H1 (cell line): ENCODE measurements around the gene GPR42. TPM values are rescaled to one million over a fixed set of nuclear protein-coding genes. Genes with fewer than 3 reads are reported as not detected.

Experiments used
- CTCF ChIA-PET: fragments of 300-600 bp; sonication (Branson Sonifier 250); formaldehyde crosslinking; loops from one replicate; lab custom pipeline; 2021; ENCODE audit not compliant: partially characterized antibody; lab: Charles Lee
- POLR2A ChIA-PET: fragments of 300-600 bp; sonication (Branson Sonifier 250); formaldehyde crosslinking; loops from one replicate; lab custom pipeline; 2021; ENCODE audit warnings: inconsistent platforms; ENCODE audit not compliant: partially characterized antibody; lab: Charles Lee
- DNase-seq, 2 experiments: peaks; one replicate each; pipeline versions ENCODE4 v3.0.0 to v3.0.0-alpha.2; 2010 to 2022; ENCODE audit warnings: low spot score in 2 of 2, low read depth in 1 of 2, mixed read lengths in 1 of 2
- FAIRE-seq: peaks from 2 replicates; lab custom pipeline; 2011; peaks lifted over from hg19 to GRCh38; lab: Jason Lieb, UNC
- H2AFZ ChIP-seq: 2 replicates; pipeline ENCODE4 v1.8.1; 2012; ENCODE audit warnings: low read length, inconsistent platforms
- H2AK5ac ChIP-seq: 2 replicates; pipeline ENCODE4 v1.6.1; 2013; ENCODE audit warnings: low read depth, low read length
- H2BK120ac ChIP-seq: replicated peaks from 2 replicates; pipeline ENCODE3; 2013; ENCODE audit warnings: low read depth, low read length, inconsistent platforms
- H2BK12ac ChIP-seq: 2 replicates; pipeline ENCODE4 v1.6.1; 2013; ENCODE audit warnings: low read depth, low read length
- H2BK15ac ChIP-seq: 2 replicates; pipeline ENCODE4 v1.6.1; 2013; ENCODE audit warnings: low read length
- H2BK20ac ChIP-seq: 2 replicates; pipeline ENCODE4 v1.6.1; 2013; ENCODE audit warnings: low read length
- H2BK5ac ChIP-seq: 2 replicates; pipeline ENCODE4 v1.6.1; 2013; ENCODE audit warnings: low read depth, low read length
- H3K14ac ChIP-seq: 2 replicates; pipeline ENCODE4 v1.6.1; 2013; ENCODE audit warnings: inconsistent platforms; ENCODE audit not compliant: insufficient read length
- H3K18ac ChIP-seq: 2 replicates; pipeline ENCODE4 v1.6.1; 2013; ENCODE audit warnings: low read length; ENCODE audit errors: extremely low read depth
- H3K23ac ChIP-seq: 2 replicates; pipeline ENCODE4 v1.6.1; 2013; ENCODE audit warnings: inconsistent platforms; ENCODE audit not compliant: insufficient read length
- H3K23me2 ChIP-seq: 2 replicates; pipeline ENCODE4 v1.6.1; 2013; ENCODE audit warnings: low read depth, low read length
- H3K27ac ChIP-seq: 2 replicates; pipeline ENCODE4 v1.6.1; 2011; ENCODE audit warnings: low read depth, low read length, inconsistent platforms
- H3K27me3 ChIP-seq, 4 experiments: replicated peaks in 1 of 4; 1 replicate in 1 of 4; 2 replicates in 3 of 4; pipeline versions ENCODE4 v1.6.1 to v1.8.1; 2011 to 2013; ENCODE audit warnings: low read length in 3 of 4, mild to moderate bottlenecking in 3 of 4, inconsistent platforms in 2 of 4, mixed read lengths in 2 of 4, moderate library complexity in 1 of 4; ENCODE audit not compliant: control insufficient read depth in 3 of 4, insufficient read depth in 3 of 4; ENCODE audit errors: extremely low read depth in 1 of 4
- H3K36me3 ChIP-seq, 4 experiments: 2 replicates each; pipeline versions ENCODE4 v1.6.1 to v1.8.1; 2011 to 2013; ENCODE audit warnings: mild to moderate bottlenecking in 4 of 4, low read length in 3 of 4, moderate library complexity in 2 of 4, control low read depth in 1 of 4, inconsistent platforms in 1 of 4; ENCODE audit not compliant: insufficient read depth in 4 of 4, control insufficient read depth in 2 of 4
- H3K4ac ChIP-seq: replicated peaks from 2 replicates; pipeline ENCODE3; 2013; ENCODE audit warnings: low read length, low read depth, mixed read lengths, inconsistent platforms; ENCODE audit not compliant: insufficient read length
- H3K4me1 ChIP-seq, 4 experiments: replicated peaks in 1 of 4; 1 replicate in 1 of 4; 2 replicates in 3 of 4; pipeline versions ENCODE4 v1.6.1 to v1.8.1; 2011 to 2013; ENCODE audit warnings: low read length in 3 of 4, inconsistent platforms in 2 of 4, mixed read lengths in 1 of 4; ENCODE audit not compliant: insufficient read depth in 4 of 4, control insufficient read depth in 3 of 4
- H3K4me2 ChIP-seq, 2 experiments: 2 replicates each; pipeline versions ENCODE4 v1.6.1 to v1.8.1; 2011 to 2013; ENCODE audit warnings: low read depth in 2 of 2, low read length in 2 of 2, control low read depth in 1 of 2, inconsistent platforms in 1 of 2, mild to moderate bottlenecking in 1 of 2; ENCODE audit not compliant: insufficient read depth in 1 of 2
- H3K4me3 ChIP-seq, 4 experiments: fragments of 200-600, 300-600 bp in 1 of 4; sonication (generic), shearing (Covaris generic), sonication (Bioruptor Twin) in 1 of 4; 2 replicates each; pipeline versions ENCODE4 v1.5.1 to v1.8.1; 2011 to 2016; ENCODE audit warnings: low read length in 4 of 4, low read depth in 3 of 4, control low read depth in 2 of 4, inconsistent platforms in 2 of 4, mild to moderate bottlenecking in 2 of 4, mixed read lengths in 1 of 4, moderate library complexity in 1 of 4; ENCODE audit not compliant: insufficient read depth in 2 of 4; ENCODE audit errors: extremely low read depth in 1 of 4
- H3K56ac ChIP-seq: replicated peaks from 2 replicates; pipeline ENCODE3; 2013; ENCODE audit warnings: low read depth, mild to moderate bottlenecking, mixed read lengths, low read length, inconsistent platforms; ENCODE audit not compliant: insufficient read length
- H3K79me1 ChIP-seq: 2 replicates; pipeline ENCODE4 v1.6.1; 2013; ENCODE audit warnings: low read depth, low read length, control low read depth
- H3K79me2 ChIP-seq, 2 experiments: 2 replicates each; pipeline versions ENCODE4 v1.6.1 to v1.8.1; 2012 to 2013; ENCODE audit warnings: low read length in 2 of 2, mild to moderate bottlenecking in 2 of 2, inconsistent platforms in 1 of 2; ENCODE audit not compliant: insufficient read depth in 2 of 2, control insufficient read depth in 1 of 2
- H3K9ac ChIP-seq, 4 experiments: replicated peaks in 1 of 4; 1 replicate in 1 of 4; 2 replicates in 3 of 4; pipeline versions ENCODE4 v1.6.1 to v1.8.1; 2011 to 2013; ENCODE audit warnings: low read depth in 3 of 4, low read length in 3 of 4, control low read depth in 2 of 4, mild to moderate bottlenecking in 2 of 4, moderate library complexity in 2 of 4, inconsistent platforms in 1 of 4; ENCODE audit errors: extremely low read depth in 1 of 4
- H3K9me3 ChIP-seq, 2 experiments: 2 replicates each; pipeline versions ENCODE4 v1.6.1 to v1.8.1; 2012 to 2013; ENCODE audit warnings: mild to moderate bottlenecking in 2 of 2, moderate library complexity in 2 of 2, control low read depth in 1 of 2, inconsistent platforms in 1 of 2, low read depth in 1 of 2, low read length in 1 of 2, mixed read lengths in 1 of 2; ENCODE audit not compliant: insufficient read depth in 2 of 2
- H4K20me1 ChIP-seq, 2 experiments: replicated peaks in 1 of 2; 2 replicates each; pipeline versions ENCODE3 to v1.8.1; 2011 to 2013; ENCODE audit warnings: inconsistent platforms in 2 of 2, low read length in 2 of 2, mild to moderate bottlenecking in 1 of 2; ENCODE audit not compliant: insufficient read depth in 2 of 2, control insufficient read depth in 1 of 2
- H4K5ac ChIP-seq: 2 replicates; pipeline ENCODE4 v1.6.1; 2013; ENCODE audit warnings: low read length, low read depth, mixed read lengths, inconsistent platforms; ENCODE audit not compliant: insufficient read length
- H4K8ac ChIP-seq: 2 replicates; pipeline ENCODE4 v1.8.0; 2013; ENCODE audit warnings: mild to moderate bottlenecking, moderate library complexity, low read length, inconsistent platforms; ENCODE audit not compliant: insufficient read depth; ENCODE audit errors: extremely low read depth
- H4K91ac ChIP-seq: replicated peaks from 2 replicates; pipeline ENCODE3; 2013; ENCODE audit warnings: low read length, mixed read lengths, inconsistent platforms; ENCODE audit not compliant: insufficient read length
- CBX5 ChIP-seq: fragments of 300-800, 300-1000 bp; sonication (generic); IDR thresholded peaks from 2 replicates; pipeline ENCODE4 v1.7.1; 2016; ENCODE audit warnings: antibody characterized with exemption, low read length, low read depth
- EP300 ChIP-seq, 2 experiments: IDR thresholded peaks; 1 replicate in 1 of 2; 2 replicates in 1 of 2; pipeline ENCODE4 v1.6.1; 2011 to 2012; ENCODE audit warnings: low read depth in 2 of 2, low read length in 2 of 2, mild to moderate bottlenecking in 2 of 2, borderline replicate concordance in 1 of 2, inconsistent platforms in 1 of 2, moderate library complexity in 1 of 2
- HDAC6 ChIP-seq: IDR thresholded peaks from one replicate; pipeline ENCODE4 v1.7.1; 2012; ENCODE audit warnings: low read depth, mild to moderate bottlenecking, inconsistent platforms, low read length, moderate library complexity
- JUN ChIP-seq: IDR thresholded peaks from 2 replicates; pipeline ENCODE4 v1.6.1; 2011; ENCODE audit warnings: low read depth, mild to moderate bottlenecking, improper control_type of control experiment, low read length
- KDM5A ChIP-seq: fragments of 200-600 bp; IDR thresholded peaks from 2 replicates; pipeline ENCODE4 v1.7.1; 2012; ENCODE audit warnings: mild to moderate bottlenecking, low read length, inconsistent platforms, mixed read lengths
- PHF8 ChIP-seq: fragments of 200-600 bp; sonication (generic); conservative IDR thresholded peaks from 2 replicates; pipeline ENCODE4 v1.7.1; 2012; ENCODE audit warnings: low read depth, mild to moderate bottlenecking, inconsistent platforms, low read length, moderate library complexity
- POLR2A ChIP-seq, 2 experiments: IDR thresholded peaks; 1 replicate in 1 of 2; 2 replicates in 1 of 2; pipeline ENCODE4 v1.6.1; 2011; ENCODE audit warnings: low read depth in 2 of 2, low read length in 2 of 2, mild to moderate bottlenecking in 2 of 2; ENCODE audit errors: control extremely low read depth in 1 of 2
- SP1 ChIP-seq: IDR thresholded peaks from 2 replicates; pipeline ENCODE4 v1.6.1; 2011; ENCODE audit warnings: low read depth, low read length
- SP2 ChIP-seq: IDR thresholded peaks from 2 replicates; pipeline ENCODE4 v1.6.1; 2012; ENCODE audit warnings: mild to moderate bottlenecking, low read length, inconsistent platforms
- WGBS, 2 experiments: shearing (Covaris generic) in 1 of 2; methylation state at CpG; one replicate each; pipeline versions ENCODE4 v1.1.6 to v1.1.7; 2013 to 2015; ENCODE audit warnings: low lambda C conversion rate in 2 of 2, mixed read lengths in 2 of 2, inconsistent platforms in 1 of 2, low coverage in 1 of 2, missing lambda C conversion rate in 1 of 2; ENCODE audit not compliant: insufficient replicate concordance in 2 of 2, insufficient coverage in 1 of 2, insufficient read length in 1 of 2; ENCODE audit errors: extremely low coverage in 1 of 2, missing lambda C conversion rate in 1 of 2; 5-methylcytosine and 5-hydroxymethylcytosine counted together
- polyA plus RNA-seq, 7 experiments: library from polyadenylated mRNA; depleted of rRNA in 3 of 7; stranded (reverse) in 5 of 7; unstranded in 2 of 7; fragments of >200 nt in 5 of 7; fragments of 200-250 nt in 2 of 7; gene quantifications; 1 replicate in 5 of 7; 2 replicates in 1 of 7; 4 replicates in 1 of 7; pipeline versions ENCODE4 v1.2.1 to v1.2.3, GENCODE V29; 2011 to 2013; ENCODE audit warnings: missing spikeins in 2 of 7, mixed read lengths in 2 of 7
- total RNA-seq: library from RNA; stranded (reverse); fragmentation: NEBNext Ultra II Directional; extraction: Animal tissue kit (Norgen Biotek cat#: 25700); gene quantifications from 2 replicates; pipeline ENCODE4 v1.2.1, GENCODE V29; 2021

GPR42 gene
- total and polyA plus RNA-seq, 2 of the 8 experiments (the other 6 are each of a cell fraction or from before 2014, with no cell fraction given) = not detected

DNA sequence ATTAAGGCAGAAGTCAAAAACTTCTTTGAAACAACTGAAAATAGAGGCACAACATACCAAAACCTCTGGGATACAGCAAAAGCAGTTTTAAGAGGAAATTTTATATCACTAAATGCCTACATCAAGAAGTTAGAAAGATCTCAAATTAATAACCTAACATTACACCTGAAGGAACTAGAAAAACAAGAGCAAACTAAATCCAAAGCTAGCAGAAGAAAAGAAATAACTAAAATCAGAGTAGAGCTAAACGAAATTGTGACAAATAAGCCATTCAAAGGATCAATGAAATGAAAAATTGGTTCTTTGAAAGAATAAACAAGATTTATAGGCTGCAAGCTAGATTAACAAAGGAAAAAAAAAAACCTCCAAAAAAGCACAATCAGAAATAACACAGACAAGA, 2.5 kb upstream of the GPR42 start:
- H3K4me3 ChIP-seq = no peak overlapping the region
- no CpG with 5 or more reads among the region's 1 CpG for WGBS, 2 experiments

More for the DNA sequence above, 2.5 kb upstream of the GPR42 start:
- H3K4me2 ChIP-seq = no peak overlapping the region
- no peak overlapping the region for H3K23ac ChIP-seq
- no peaks in the 10 kb centered on the region for H3K9me3 ChIP-seq
- H2BK120ac ChIP-seq = no peak overlapping the region
- H3K36me3 ChIP-seq = no peaks in the 10 kb centered on the region
- H3K18ac ChIP-seq = no peak overlapping the region
- no peak overlapping the region for H3K9ac ChIP-seq
- H4K91ac ChIP-seq = no peak overlapping the region
- no peaks in the 10 kb centered on the region for H4K20me1 ChIP-seq
- no peak for DNase-seq
- no peak overlapping the region for H4K8ac ChIP-seq
- H3K23me2 ChIP-seq = no peaks in the 10 kb centered on the region
- H2AK5ac ChIP-seq = no peak overlapping the region
- H3K79me1 ChIP-seq = no peaks in the 10 kb centered on the region
- H2BK5ac ChIP-seq = no peak overlapping the region
- no peak overlapping the region for H4K5ac ChIP-seq
- TF ChIP-seq CBX5 (no peak), EP300 (IDR thresholded peaks at IDR 0.05; ENCODE audit: borderline replicate concordance in 1 of 2, low read depth in 2 of 2, low read length in 2 of 2) (no peak), POLR2A (IDR thresholded peaks at IDR 0.05; ENCODE audit: control extremely low read depth in 1 of 2, low read depth in 2 of 2, low read length in 2 of 2) (no peak), SP2 (no peak), SP1 (no peak), KDM5A (no peak), HDAC6 (no peak), JUN (no peak), PHF8 (no peak)
- ChIA-PET CTCF (no interaction called here), POLR2A (no interaction called here)
- no peaks in the 10 kb centered on the region for H3K79me2 ChIP-seq
- no peak overlapping the region for H2BK20ac ChIP-seq
- H3K27ac ChIP-seq = no peak overlapping the region
- H3K27me3 ChIP-seq = no peaks in the 10 kb centered on the region
- no peak overlapping the region for H2BK15ac ChIP-seq
- no peak overlapping the region for H3K4ac ChIP-seq
- no peak overlapping the region for H2BK12ac ChIP-seq
- no peak overlapping the region for H3K56ac ChIP-seq
- FAIRE-seq = no peak
- no peak overlapping the region for H2AFZ ChIP-seq
- no peak overlapping the region for H3K14ac ChIP-seq
- no peaks in the 10 kb centered on the region for H3K4me1 ChIP-seq
